Left lung (tissue), 14 donors: Measurements from ENCODE around the gene RPGR. TPM values are rescaled to one million over a fixed set of nuclear protein-coding genes. Genes with fewer than 3 reads are reported as not detected.

Source experiments
- ATAC-seq: fragments of 200-7000 bp; cut with Tn5 transposase; one replicate; pipeline ENCODE4 v1.9.1; 2020; ENCODE audit warnings: moderate library complexity
- DNase-seq, 4 donors: peaks; one replicate each; pipeline ENCODE4 v3.0.0-alpha.2; 2013 to 2020
- H3K27ac ChIP-seq, 2 donors: fragments of 200-600 bp; sonication (generic) in 1 of 2; one replicate each; pipeline versions ENCODE4 v1.5.0 to v1.8.0; 2020 to 2021
- H3K27me3 ChIP-seq, 2 donors: fragments of 200-600 bp; sonication (generic) in 1 of 2; one replicate each; pipeline versions ENCODE4 v1.5.0 to v1.8.0; 2020 to 2021
- H3K36me3 ChIP-seq, 2 donors: fragments of 200-600 bp; sonication (generic) in 1 of 2; one replicate each; pipeline versions ENCODE4 v1.5.0 to v1.8.0; 2020 to 2021
- H3K4me1 ChIP-seq, 2 donors: fragments of 200-600 bp; one replicate each; pipeline ENCODE4 v1.8.0; 2021
- H3K4me3 ChIP-seq, 2 donors: fragments of 200-600 bp; sonication (generic) in 1 of 2; one replicate each; pipeline versions ENCODE4 v1.5.0 to v1.8.0; 2020 to 2021; ENCODE audit warnings: mild to moderate bottlenecking in 1 of 2
- H3K9me3 ChIP-seq, 2 donors: fragments of 200-600 bp; sonication (generic) in 1 of 2; one replicate each; pipeline versions ENCODE4 v1.5.0 to v1.8.0; 2020 to 2021
- CTCF ChIP-seq, 2 donors: fragments of 200-600 bp; sonication (generic) in 1 of 2; IDR thresholded peaks; one replicate each; pipeline versions ENCODE4 v1.5.0 to v1.8.0; 2021; ENCODE audit warnings: antibody characterized with exemption in 2 of 2
- intact Hi-C, 2 donors: fragments of 100-400 bp; cut with DNase I; formaldehyde crosslinking; loops; one replicate each; pipeline versions ENCODE4 v1.11.2 to v1.14.2; 2022
- long read RNA-seq, 12 donors: library from polyadenylated mRNA in 2 of 12; unstranded in 2 of 12; transcript quantifications; one replicate each; pipeline ENCODE4 v2.0.0 and lab custom pipeline, GENCODE V29; 2019 to 2026
- polyA plus RNA-seq, 6 donors: library from polyadenylated mRNA; unstranded; fragments of 120-200 nt; gene quantifications; one replicate each; pipeline ENCODE4 v1.2.1, GENCODE V29; 2013; ENCODE audit not compliant: insufficient read length in 6 of 6
- total RNA-seq, 2 donors: library from RNA; stranded (reverse); fragmentation: NEBNext Ultra II Directional; extraction: Animal tissue kit (Norgen Biotek cat#: 25700); gene quantifications; one replicate each; pipeline ENCODE4 v1.2.1, GENCODE V29; 2021
- donor health status: DM: no; HTN: yes; CAD: no.
- donor health status: DM: no; HTN: no; CAD: no.

RPGR gene
- 10 to 100 TPM; 10.6 to 15.0 TPM for total RNA-seq
- polyA plus RNA-seq: 10 to 100 TPM; 15.7 to 26.2 (median 21.5) TPM
- long read RNA-seq, donor 1, partial matches to known transcripts: 0 of 1 reads
- long read RNA-seq, donor 1, other reads (novel, unspliced or antisense): 0 of 1 reads
- long read RNA-seq, donor 2, partial matches to known transcripts: 0 of 1 reads
- long read RNA-seq, donor 2, other reads (novel, unspliced or antisense): 0 of 1 reads
- long read RNA-seq, donor 3: 0 reads
- long read RNA-seq, donor 4: 0 reads
- long read RNA-seq, donor 5, partial matches to known transcripts: 0 of 1 reads
- long read RNA-seq, donor 5, other reads (novel, unspliced or antisense): 0 of 1 reads
- long read RNA-seq, donor 6, partial matches to known transcripts: 0 of 1 reads
- long read RNA-seq, donor 6, other reads (novel, unspliced or antisense): 0 of 1 reads
- long read RNA-seq, donor 7, partial matches to known transcripts: 0 of 1 reads
- long read RNA-seq, donor 7, other reads (novel, unspliced or antisense): 0 of 1 reads
- long read RNA-seq, donor 8, partial matches to known transcripts: 0 of 3 reads
- long read RNA-seq, donor 8, other reads (novel, unspliced or antisense): 0 of 3 reads
- long read RNA-seq, donor 9: 0 reads
- long read RNA-seq, donor 10, partial matches to known transcripts: 3 of 4 reads
- long read RNA-seq, donor 10, other reads (novel, unspliced or antisense): 1 of 4 reads
- long read RNA-seq, donor 11: 0 reads
- long read RNA-seq, donor 12, partial matches to known transcripts: 0 of 1 reads
- long read RNA-seq, donor 12, other reads (novel, unspliced or antisense): 0 of 1 reads

DNA sequence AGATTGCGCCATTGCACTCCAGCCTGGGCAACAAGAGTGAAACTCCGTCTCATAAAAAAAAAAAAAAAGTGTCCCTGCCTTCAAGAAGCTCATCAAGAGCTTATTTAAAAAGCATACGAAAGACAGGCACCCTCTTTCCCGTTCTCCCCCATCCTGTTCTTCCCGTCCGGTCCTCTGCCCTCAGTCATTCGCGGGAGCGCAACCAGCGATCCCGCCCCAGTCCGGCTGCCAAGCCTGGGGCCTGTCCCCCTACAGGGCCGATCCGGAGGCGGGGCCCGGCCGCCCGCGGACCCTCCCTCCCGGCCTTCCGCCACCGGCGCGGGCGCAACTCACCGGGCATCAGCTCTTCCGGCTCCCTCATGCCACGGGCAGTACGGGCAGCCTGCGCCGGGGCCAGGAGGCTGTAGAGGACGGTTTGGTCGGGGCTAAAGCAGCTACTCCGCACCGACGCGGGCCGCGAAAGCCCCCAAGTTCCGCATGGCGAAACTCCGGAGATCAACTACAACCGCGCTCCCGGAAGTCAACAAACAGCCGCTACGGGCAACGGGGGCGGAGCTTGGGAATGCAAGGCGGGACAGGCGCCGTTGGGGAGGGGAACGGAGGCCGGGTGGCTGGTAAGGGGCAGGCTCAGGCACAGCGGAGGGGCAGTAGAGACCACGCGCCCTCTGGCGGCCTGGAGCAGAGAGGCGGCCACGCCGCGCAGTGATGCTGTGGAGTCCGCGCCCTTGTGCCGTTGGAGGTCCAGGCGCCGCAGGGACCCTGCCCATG is at the start of gene RPGR:
Gene RPGR (minus strand): TSS at position 503 of the 768 bp plus-strand sequence. CDS start 142 bp downstream, at position 361.
- H3K4me3 ChIP-seq: peak within 1 kb of the TSS; percentile 47 to 55
- H3K36me3 ChIP-seq: no peaks in the 10 kb centered on the region
- peak; percentile 73 to 80 for TF ChIP-seq CTCF (IDR thresholded peaks at IDR 0.05)
- intact Hi-C loops: no loop called here
- no peaks in the 10 kb centered on the region for H3K27me3 ChIP-seq
- H3K4me1 ChIP-seq: no peaks in the 10 kb centered on the region
- DNase-seq (peak; percentile 89 to 97 (median 95)), ATAC-seq (peak; percentile 99)
- peak within 1 kb of the TSS; percentile 78 to 96 for H3K27ac ChIP-seq
- no peaks in the 10 kb centered on the region for H3K9me3 ChIP-seq

DNA sequence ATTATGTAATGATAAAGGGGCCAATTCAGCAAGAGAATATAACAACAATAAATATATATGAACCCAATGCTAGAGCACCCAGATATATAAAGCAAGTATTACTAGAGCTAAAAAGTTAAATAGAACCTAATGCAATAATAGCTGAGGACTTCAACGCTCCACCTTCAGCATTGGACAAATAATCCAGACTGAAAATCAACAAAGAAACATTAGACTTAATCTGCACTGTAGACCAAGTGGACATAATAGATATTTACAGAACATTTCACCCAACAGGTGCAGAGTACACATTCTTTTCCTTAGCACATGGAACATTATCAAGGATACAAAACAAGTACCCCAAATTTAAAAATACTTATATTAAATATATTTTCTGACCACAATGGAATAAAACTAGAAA is 49.4 kb upstream of the RPGR start:
- H3K36me3 ChIP-seq: no peaks in the 10 kb centered on the region
- intact Hi-C loops: no loop called here
- no peak for TF ChIP-seq CTCF (IDR thresholded peaks at IDR 0.05)
- no peaks in the 10 kb centered on the region for H3K4me1 ChIP-seq
- DNase-seq (no peak), ATAC-seq (no peak)
- no peaks in the 10 kb centered on the region for H3K27me3 ChIP-seq
- no peak overlapping the region for H3K27ac ChIP-seq
- H3K4me3 ChIP-seq: no peak overlapping the region
- H3K9me3 ChIP-seq: no peaks in the 10 kb centered on the region

GRCh38 chrX:38375891-38376290 is 48.6 kb upstream of the RPGR start:
- DNase-seq: no peak
- H3K4me1 ChIP-seq: no peaks in the 10 kb centered on the region
- TF ChIP-seq CTCF (IDR thresholded peaks at IDR 0.05): peak; percentile 11 to 26
- peak; percentile 34 for ATAC-seq
- intact Hi-C loops: no loop called here
- H3K4me3 ChIP-seq: no peak overlapping the region
- H3K27me3 ChIP-seq: no peaks in the 10 kb centered on the region
- no peak overlapping the region for H3K27ac ChIP-seq
- H3K36me3 ChIP-seq: no peaks in the 10 kb centered on the region
- no peaks in the 10 kb centered on the region for H3K9me3 ChIP-seq

GRCh38 chrX:38374431-38374830 is 47.1 kb upstream of the RPGR start:
- no peak for TF ChIP-seq CTCF (IDR thresholded peaks at IDR 0.05)
- ATAC-seq (no peak), DNase-seq (no peak)
- no peaks in the 10 kb centered on the region for H3K4me1 ChIP-seq
- H3K27me3 ChIP-seq: no peaks in the 10 kb centered on the region
- no peaks in the 10 kb centered on the region for H3K9me3 ChIP-seq
- intact Hi-C loops: no loop called here
- no peaks in the 10 kb centered on the region for H3K36me3 ChIP-seq
- no peak overlapping the region for H3K4me3 ChIP-seq
- H3K27ac ChIP-seq: no peak overlapping the region
